OCI-LY3 (cell line): ENCODE data around the gene LIG1.
A peak's percentile ranks its signal among the peaks of the same experiment; 100 is the strongest.

Experiments used
- H2AFZ ChIP-seq: fragments of 200-600, 300-600 bp; shearing (Covaris generic); 2 replicates; pipeline ENCODE4 v1.6.0; 2014; ENCODE audit warnings: antibody characterized with exemption, low read depth, low read length
- H3K27ac ChIP-seq: fragments of 200-600, 300-600 bp; sonication (generic); 2 replicates; pipeline ENCODE4 v1.5.1; 2014; ENCODE audit warnings: mild to moderate bottlenecking, low read length, moderate library complexity, mixed read lengths
- H3K27me3 ChIP-seq: fragments of 200-600, 300-600 bp; sonication (generic); 2 replicates; pipeline ENCODE4 v1.6.1; 2014; ENCODE audit warnings: low read depth, low read length, mixed read lengths
- H3K36me3 ChIP-seq: fragments of 200-600, 300-600 bp; sonication (generic); replicated peaks from 2 replicates; pipeline ENCODE3; 2014; ENCODE audit warnings: low read depth, low read length, mixed read lengths
- H3K4me1 ChIP-seq: fragments of 300-600, 200-600 bp; sonication (generic); 2 replicates; pipeline ENCODE4 v1.6.1; 2014; ENCODE audit warnings: low read length, mixed read lengths
- H3K4me2 ChIP-seq: fragments of 200-600, 300-600 bp; sonication (generic); 2 replicates; pipeline ENCODE4 v1.6.1; 2014; ENCODE audit warnings: low read length, mixed read lengths
- H3K4me3 ChIP-seq: fragments of 300-600, 200-600 bp; sonication (generic); 2 replicates; pipeline ENCODE4 v1.5.1; 2014; ENCODE audit warnings: antibody characterized with exemption, mild to moderate bottlenecking, low read length, moderate library complexity
- H3K79me2 ChIP-seq: fragments of 300-600, 200-600 bp; shearing (Covaris generic); 2 replicates; pipeline ENCODE4 v1.6.1; 2014; ENCODE audit warnings: mild to moderate bottlenecking, low read length, mixed read lengths
- H3K9ac ChIP-seq: fragments of 300-600, 200-600 bp; shearing (Covaris generic); 2 replicates; pipeline ENCODE4 v1.6.0; 2014; ENCODE audit warnings: mild to moderate bottlenecking, low read length, moderate library complexity
- H3K9me3 ChIP-seq: fragments of 200-600, 300-600 bp; shearing (Covaris generic); 2 replicates; pipeline ENCODE4 v1.6.1; 2014; ENCODE audit warnings: low read length, mixed read lengths; ENCODE audit not compliant: insufficient read depth
- H4K20me1 ChIP-seq: fragments of 200-600, 300-600 bp; sonication (generic); 2 replicates; pipeline ENCODE4 v1.6.1; 2016; ENCODE audit warnings: low read length, mixed read lengths; ENCODE audit not compliant: insufficient read depth
- CTCF ChIP-seq: fragments of 200-600, 300-600 bp; sonication (generic); IDR thresholded peaks from 2 replicates; pipeline ENCODE4 v1.5.1; 2014; ENCODE audit warnings: antibody characterized with exemption, low read length, low read depth
- EZH2phosphoT487 ChIP-seq: fragments of 200-600 bp; shearing (Covaris generic); IDR thresholded peaks from 2 replicates; pipeline ENCODE4 v1.6.1; 2018; ENCODE audit warnings: antibody characterized with exemption, mixed run types, low read depth

LIG1 gene

GRCh38 chr19:48158210-48158790 is 11.8 kb downstream of the LIG1 start:
- Histone ChIP-seq H3K4me1 (no peaks in the 10 kb centered on the region), H3K27me3 (no peaks in the 10 kb centered on the region), H3K4me2 (no peak overlapping the region), H3K9me3 (no peaks in the 10 kb centered on the region), H3K79me2 (no peaks in the 10 kb centered on the region), H3K27ac (no peak overlapping the region), H3K9ac (no peak overlapping the region), H2AFZ (no peak overlapping the region), H3K36me3 (peaks cover 49% of the 10 kb centered on the region), H3K4me3 (no peak overlapping the region), H4K20me1 (0 out of 2 replicates have a peak, but pooled peaks cover 4% of the 10 kb centered on the region)
- TF ChIP-seq EZH2phosphoT487 (no peak), CTCF (0 out of 2 replicates have a peak, but pooled peaks have one; percentile 6)

GRCh38 chr19:48154003-48154402 is 16.1 kb downstream of the LIG1 start:
- no peak for TF ChIP-seq CTCF
- TF ChIP-seq EZH2phosphoT487: no peak
- H3K27me3 ChIP-seq: no peaks in the 10 kb centered on the region

DNA sequence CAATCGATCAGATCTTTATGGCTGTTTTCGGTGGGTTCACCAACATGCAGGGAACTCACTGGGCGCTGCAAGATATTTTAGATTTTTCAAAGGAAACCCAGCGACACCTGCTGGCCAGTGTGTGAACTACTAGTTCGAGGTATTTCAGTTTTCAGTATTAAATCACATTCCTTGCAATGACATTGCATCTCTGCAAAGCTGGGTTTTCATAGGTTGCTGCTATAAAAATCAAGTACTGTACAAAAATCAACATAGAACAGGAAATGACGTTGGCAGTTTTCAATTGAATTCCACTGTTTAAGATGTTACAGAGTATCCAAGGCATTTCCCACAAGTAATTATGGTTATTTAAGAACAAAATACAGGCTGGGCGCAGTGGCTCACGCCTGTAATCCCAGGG is 17.6 kb downstream of the LIG1 start:
- Histone ChIP-seq H3K4me1 (no peaks in the 10 kb centered on the region), H3K79me2 (no peaks in the 10 kb centered on the region), H3K9me3 (no peaks in the 10 kb centered on the region), H3K4me2 (no peak overlapping the region), H3K4me3 (no peak overlapping the region), H3K9ac (no peak overlapping the region), H2AFZ (no peak overlapping the region), H3K36me3 (peaks cover 31% of the 10 kb centered on the region), H4K20me1 (0 out of 2 replicates have a peak, but pooled peaks cover 4% of the 10 kb centered on the region), H3K27ac (no peak overlapping the region), H3K27me3 (no peaks in the 10 kb centered on the region)
- TF ChIP-seq EZH2phosphoT487: no peak
- TF ChIP-seq CTCF: peak; percentile 90

More at GRCh38 chr19:48154003-48154402, 16.1 kb downstream of the LIG1 start:
- Histone ChIP-seq H4K20me1 (0 out of 2 replicates have a peak, but pooled peaks cover 4% of the 10 kb centered on the region), H2AFZ (no peak overlapping the region), H3K79me2 (no peaks in the 10 kb centered on the region), H3K4me2 (no peak overlapping the region), H3K27ac (no peak overlapping the region), H3K36me3 (peaks cover 37% of the 10 kb centered on the region), H3K4me3 (no peak overlapping the region), H3K4me1 (no peaks in the 10 kb centered on the region), H3K9ac (no peak overlapping the region), H3K9me3 (no peaks in the 10 kb centered on the region)

- H4K20me1 ChIP-seq: no peaks in the 10 kb centered on the region
- H3K4me3 ChIP-seq: no peak overlapping the region
- H3K36me3 ChIP-seq: peaks cover 29% of the 10 kb centered on the region
- H3K4me1 ChIP-seq: no peaks in the 10 kb centered on the region
- no peak overlapping the region for H3K9ac ChIP-seq
- no peak overlapping the region for H3K4me2 ChIP-seq
- H3K79me2 ChIP-seq: no peaks in the 10 kb centered on the region
- no peak overlapping the region for H3K27ac ChIP-seq
- TF ChIP-seq CTCF: no peak
- no peak for TF ChIP-seq EZH2phosphoT487
- H2AFZ ChIP-seq: no peak overlapping the region
- H3K9me3 ChIP-seq: no peaks in the 10 kb centered on the region
- H3K27me3 ChIP-seq: no peaks in the 10 kb centered on the region
Measured at GRCh38 chr19:48149430-48149829, 20.7 kb downstream of the LIG1 start.
